Left lung (tissue), 10 donors: ENCODE results near the gene ZNG1F. TPM values are rescaled to one million over a fixed set of nuclear protein-coding genes. Genes with fewer than 3 reads are reported as not detected.
"Not testable (repeated sequence)": the region's sequence is repeated elsewhere in the genome, so short reads cannot be mapped to it uniquely, and the experiment has no call there.

Source experiments
- ATAC-seq: fragments of 200-7000 bp; cut with Tn5 transposase; one replicate; pipeline ENCODE4 v1.9.1; 2020; ENCODE audit warnings: moderate library complexity
- DNase-seq, 4 donors: peaks; one replicate each; pipeline ENCODE4 v3.0.0-alpha.2; 2013 to 2020
- H3K27ac ChIP-seq, 2 donors: fragments of 200-600 bp; sonication (generic) in 1 of 2; one replicate each; pipeline versions ENCODE4 v1.5.0 to v1.8.0; 2020 to 2021
- H3K27me3 ChIP-seq, 2 donors: fragments of 200-600 bp; sonication (generic) in 1 of 2; one replicate each; pipeline versions ENCODE4 v1.5.0 to v1.8.0; 2020 to 2021
- H3K36me3 ChIP-seq, 2 donors: fragments of 200-600 bp; sonication (generic) in 1 of 2; one replicate each; pipeline versions ENCODE4 v1.5.0 to v1.8.0; 2020 to 2021
- H3K4me1 ChIP-seq, 2 donors: fragments of 200-600 bp; one replicate each; pipeline ENCODE4 v1.8.0; 2021
- H3K4me3 ChIP-seq, 2 donors: fragments of 200-600 bp; sonication (generic) in 1 of 2; one replicate each; pipeline versions ENCODE4 v1.5.0 to v1.8.0; 2020 to 2021; ENCODE audit warnings: mild to moderate bottlenecking in 1 of 2
- H3K9me3 ChIP-seq, 2 donors: fragments of 200-600 bp; sonication (generic) in 1 of 2; one replicate each; pipeline versions ENCODE4 v1.5.0 to v1.8.0; 2020 to 2021
- intact Hi-C, 2 donors: fragments of 100-400 bp; cut with DNase I; formaldehyde crosslinking; loops; one replicate each; pipeline versions ENCODE4 v1.11.2 to v1.14.2; 2022
- polyA plus RNA-seq, 6 donors: library from polyadenylated mRNA; unstranded; fragments of 120-200 nt; gene quantifications; one replicate each; pipeline ENCODE4 v1.2.1, GENCODE V29; 2013; ENCODE audit not compliant: insufficient read length in 6 of 6
- total RNA-seq, 2 donors: library from RNA; stranded (reverse); fragmentation: NEBNext Ultra II Directional; extraction: Animal tissue kit (Norgen Biotek cat#: 25700); gene quantifications; one replicate each; pipeline ENCODE4 v1.2.1, GENCODE V29; 2021
- donor health status: DM: no; HTN: yes; CAD: no.
- donor health status: DM: no; HTN: no; CAD: no.

Gene ZNG1F
- total and polyA plus RNA-seq, 8 donors, result 4.4 to 26.9 (median 19.0) TPM

- DNase-seq, H3K36me3 ChIP-seq, intact Hi-C loops: not testable (repeated sequence)
Observed at GRCh38 chr9:41123812-41124211, 65.3 kb downstream of the ZNG1F start.

DNA sequence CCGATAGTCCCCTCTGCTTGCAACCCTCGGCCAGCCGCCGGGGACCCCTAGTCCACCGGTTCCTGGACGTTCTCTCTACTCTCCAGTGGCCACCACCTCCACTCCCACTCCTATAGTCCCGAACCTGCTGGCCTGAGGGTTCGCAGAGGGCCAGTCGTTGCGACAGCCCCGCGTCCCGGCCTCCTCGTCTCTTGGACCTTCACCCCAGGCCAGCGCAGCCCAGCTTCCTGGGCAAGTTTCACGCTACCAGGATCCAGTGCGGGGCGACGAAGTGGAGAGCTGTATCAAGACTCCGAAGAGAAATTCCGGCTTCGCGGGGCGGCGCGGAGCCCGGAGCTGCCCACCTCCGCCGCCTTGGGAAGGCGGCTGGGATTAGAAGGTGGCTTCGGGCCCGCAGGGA, 65.7 kb downstream of the ZNG1F start:
- peak; percentile 11 for ATAC-seq
- H3K9me3 ChIP-seq, H3K36me3 ChIP-seq, H3K4me3 ChIP-seq, intact Hi-C loops, H3K27ac ChIP-seq, DNase-seq, H3K4me1 ChIP-seq: not testable (repeated sequence)
- peaks cover 0 to 34% of the 10 kb centered on the region in 2 donors for H3K27me3 ChIP-seq

More at GRCh38 chr9:41123812-41124211, 65.3 kb downstream of the ZNG1F start:
- H3K27ac ChIP-seq, H3K4me1 ChIP-seq, H3K4me3 ChIP-seq, H3K9me3 ChIP-seq: not testable (repeated sequence)
- peak; percentile 47 for ATAC-seq
- H3K27me3 ChIP-seq, result peaks cover 0 to 34% of the 10 kb centered on the region in 2 donors

GRCh38 chr9:41120696-41121095, 68.4 kb downstream of the ZNG1F start:
- peaks cover 0 to 30% of the 10 kb centered on the region in 2 donors for H3K27me3 ChIP-seq
- H3K9me3 ChIP-seq, H3K27ac ChIP-seq, H3K36me3 ChIP-seq, ATAC-seq, H3K4me1 ChIP-seq, H3K4me3 ChIP-seq, DNase-seq, intact Hi-C loops: not testable (repeated sequence)

- ATAC-seq, H3K4me1 ChIP-seq, intact Hi-C loops, DNase-seq, H3K9me3 ChIP-seq, H3K27ac ChIP-seq, H3K36me3 ChIP-seq, H3K4me3 ChIP-seq: not testable (repeated sequence)
- H3K27me3 ChIP-seq, result peaks cover 0 to 28% of the 10 kb centered on the region in 2 donors
Observed at GRCh38 chr9:41119719-41120118, 69.4 kb downstream of the ZNG1F start.

DNA sequence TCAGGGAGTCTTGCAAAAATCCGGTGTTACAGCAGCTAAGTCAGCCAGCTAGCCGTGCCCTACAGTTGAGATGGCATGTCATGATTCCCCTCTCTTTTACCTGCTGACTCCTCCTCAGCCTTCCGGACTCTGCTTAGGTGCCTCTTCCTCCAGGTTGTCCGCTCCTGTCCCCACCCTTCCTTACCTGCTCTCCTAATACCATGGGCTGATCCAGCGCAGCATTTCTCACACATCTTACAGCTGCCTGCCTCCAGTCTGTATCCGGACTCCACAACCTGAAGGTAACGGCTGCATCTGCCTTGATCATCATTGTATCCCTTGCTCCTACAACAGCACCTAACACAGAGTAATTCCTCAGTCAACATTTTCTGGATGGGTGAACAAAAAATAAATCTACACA, 69.8 kb downstream of the ZNG1F start:
- DNase-seq, H3K36me3 ChIP-seq, H3K27ac ChIP-seq, H3K4me3 ChIP-seq, H3K4me1 ChIP-seq, H3K9me3 ChIP-seq, intact Hi-C loops: not testable (repeated sequence)
- ATAC-seq, result peak; percentile 35
- peaks cover 0 to 24% of the 10 kb centered on the region in 2 donors for H3K27me3 ChIP-seq

GRCh38 chr9:41113348-41113747, 75.8 kb downstream of the ZNG1F start:
- H3K9me3 ChIP-seq, DNase-seq, H3K36me3 ChIP-seq, ATAC-seq, H3K4me3 ChIP-seq, H3K4me1 ChIP-seq, intact Hi-C loops, H3K27ac ChIP-seq: not testable (repeated sequence)
- H3K27me3 ChIP-seq, result peaks cover 0 to 13% of the 10 kb centered on the region in 2 donors

- DNase-seq, H3K4me3 ChIP-seq, H3K9me3 ChIP-seq, H3K27ac ChIP-seq, ATAC-seq, intact Hi-C loops, H3K4me1 ChIP-seq, H3K36me3 ChIP-seq: not testable (repeated sequence)
- H3K27me3 ChIP-seq, result peaks cover 5 to 26% of the 10 kb centered on the region in 2 donors
Observed at GRCh38 chr9:41111414-41111813, 77.7 kb downstream of the ZNG1F start.

GRCh38 chr9:41110913-41111312, 78.2 kb downstream of the ZNG1F start:
- intact Hi-C loops, H3K9me3 ChIP-seq, H3K4me1 ChIP-seq, H3K4me3 ChIP-seq, DNase-seq, ATAC-seq, H3K27ac ChIP-seq, H3K36me3 ChIP-seq: not testable (repeated sequence)
- peaks cover 5 to 26% of the 10 kb centered on the region in 2 donors for H3K27me3 ChIP-seq

DNA sequence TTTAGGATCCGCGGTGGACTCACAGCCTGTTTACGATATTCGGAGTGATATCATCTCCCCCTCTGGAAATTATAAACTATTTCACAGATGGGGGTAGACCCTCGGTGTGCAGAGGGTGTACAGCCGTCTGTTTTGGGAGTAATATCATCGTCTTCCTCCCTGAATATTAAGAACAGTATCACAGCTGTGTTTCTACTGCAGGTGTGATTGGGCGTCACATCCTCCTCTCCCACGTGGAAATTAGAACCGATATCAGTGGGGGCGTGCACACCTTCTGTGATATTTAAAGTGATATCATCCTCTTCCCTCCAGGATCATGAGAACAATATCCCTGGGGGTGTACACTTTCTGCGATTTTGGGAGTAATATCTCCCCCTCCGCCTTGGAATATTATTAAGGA, 79.9 kb downstream of the ZNG1F start:
- H3K27ac ChIP-seq, ATAC-seq, DNase-seq, intact Hi-C loops, H3K4me3 ChIP-seq, H3K4me1 ChIP-seq, H3K36me3 ChIP-seq, H3K9me3 ChIP-seq: not testable (repeated sequence)
- H3K27me3 ChIP-seq, result peaks cover 5 to 31% of the 10 kb centered on the region in 2 donors

DNA sequence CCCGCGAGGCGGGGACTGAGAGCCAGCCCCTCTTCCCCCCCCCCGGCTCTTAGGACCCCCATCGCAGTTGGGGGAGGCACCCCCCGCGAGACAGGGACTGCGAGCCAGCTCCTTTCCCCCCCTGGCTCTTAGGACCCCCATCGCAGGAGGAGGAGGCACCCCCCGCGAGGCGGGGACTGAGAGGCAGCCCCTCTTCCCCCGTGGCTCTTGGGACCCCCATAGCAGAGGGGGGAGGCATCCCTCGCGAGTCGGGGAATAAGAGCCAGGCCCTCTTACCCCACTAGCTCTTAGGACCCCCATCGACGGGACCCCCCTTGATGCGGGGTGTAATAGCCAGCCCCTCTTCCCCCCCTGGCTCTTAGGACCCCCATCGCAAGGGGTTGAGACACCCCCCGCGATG, 80.3 kb downstream of the ZNG1F start:
- ATAC-seq, H3K36me3 ChIP-seq, H3K27ac ChIP-seq, H3K9me3 ChIP-seq, H3K4me1 ChIP-seq, intact Hi-C loops, H3K4me3 ChIP-seq: not testable (repeated sequence)
- DNase-seq, result peak in 1 of 4 donors; percentile 49
- H3K27me3 ChIP-seq, result peaks cover 5 to 35% of the 10 kb centered on the region in 2 donors

DNA sequence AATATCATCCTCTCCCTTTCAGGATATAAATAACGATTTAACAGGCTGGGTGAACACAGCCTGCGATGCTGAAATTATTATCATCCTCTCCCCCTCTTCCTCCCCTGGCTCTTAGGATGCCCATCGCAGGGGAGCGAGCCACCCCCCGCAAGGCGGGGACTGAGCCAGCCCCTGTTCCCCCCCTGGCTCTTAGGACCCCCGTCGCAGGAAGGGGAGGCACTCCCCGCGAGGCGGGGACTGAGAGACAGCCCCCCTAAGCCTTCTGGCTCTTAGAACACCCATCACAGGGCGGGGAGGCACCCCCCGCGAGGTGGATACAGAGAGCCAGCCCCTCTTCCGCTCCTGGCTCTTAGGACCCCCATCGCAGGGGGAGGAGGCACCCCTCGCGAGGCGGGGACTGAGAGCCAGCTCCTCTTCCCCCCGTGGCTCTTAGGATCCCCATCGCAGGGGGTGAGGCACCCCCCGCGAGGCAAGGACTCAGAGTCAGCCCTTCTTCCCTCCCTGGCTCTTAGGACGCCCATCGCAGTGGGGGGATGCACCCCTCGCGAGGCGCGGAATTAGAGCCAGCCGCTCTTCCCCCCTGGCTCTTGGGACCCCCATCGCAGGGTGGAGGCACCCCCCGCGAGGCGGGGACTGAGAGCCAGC, 82.5 kb downstream of the ZNG1F start:
- DNase-seq, intact Hi-C loops, H3K9me3 ChIP-seq, H3K4me1 ChIP-seq, ATAC-seq, H3K36me3 ChIP-seq, H3K27ac ChIP-seq, H3K4me3 ChIP-seq: not testable (repeated sequence)
- peaks cover 5 to 37% of the 10 kb centered on the region in 2 donors for H3K27me3 ChIP-seq

GRCh38 chr9:41105557-41106253, 83.4 kb downstream of the ZNG1F start:
- ATAC-seq, H3K4me1 ChIP-seq, H3K36me3 ChIP-seq, H3K4me3 ChIP-seq, H3K27ac ChIP-seq, H3K9me3 ChIP-seq, DNase-seq, intact Hi-C loops: not testable (repeated sequence)
- peaks cover 5 to 28% of the 10 kb centered on the region in 2 donors for H3K27me3 ChIP-seq

DNA sequence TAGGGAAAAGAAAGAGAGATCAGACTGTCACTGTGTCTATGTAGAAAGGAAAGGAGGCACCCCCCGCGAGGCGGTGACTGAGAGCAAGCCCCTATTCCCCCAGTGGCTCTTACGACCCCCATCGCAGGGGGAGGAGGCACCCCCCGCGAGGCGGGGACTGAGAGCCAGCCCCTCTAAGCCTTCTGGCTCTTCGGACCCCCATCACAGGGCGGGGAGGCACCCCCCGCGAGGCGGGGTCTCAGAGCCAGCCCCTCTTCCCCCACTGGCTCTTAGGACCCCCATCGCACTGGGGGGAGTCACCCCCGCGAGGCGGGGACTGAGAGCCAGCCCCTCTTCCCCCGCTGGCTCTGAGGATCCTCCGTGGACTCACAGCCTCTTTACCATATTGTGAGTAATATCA, 84.6 kb downstream of the ZNG1F start:
- H3K4me3 ChIP-seq, H3K27ac ChIP-seq, intact Hi-C loops, DNase-seq, ATAC-seq, H3K36me3 ChIP-seq, H3K9me3 ChIP-seq, H3K4me1 ChIP-seq: not testable (repeated sequence)
- H3K27me3 ChIP-seq, result peaks cover 5 to 28% of the 10 kb centered on the region in 2 donors
